RPMI8226 (cell line): ENCODE data around the gene TPP1.

Source experiments
- DNase-seq: peaks from one replicate; pipeline ENCODE4 v3.0.0-alpha.2; 2015

The TPP1 gene

DNA sequence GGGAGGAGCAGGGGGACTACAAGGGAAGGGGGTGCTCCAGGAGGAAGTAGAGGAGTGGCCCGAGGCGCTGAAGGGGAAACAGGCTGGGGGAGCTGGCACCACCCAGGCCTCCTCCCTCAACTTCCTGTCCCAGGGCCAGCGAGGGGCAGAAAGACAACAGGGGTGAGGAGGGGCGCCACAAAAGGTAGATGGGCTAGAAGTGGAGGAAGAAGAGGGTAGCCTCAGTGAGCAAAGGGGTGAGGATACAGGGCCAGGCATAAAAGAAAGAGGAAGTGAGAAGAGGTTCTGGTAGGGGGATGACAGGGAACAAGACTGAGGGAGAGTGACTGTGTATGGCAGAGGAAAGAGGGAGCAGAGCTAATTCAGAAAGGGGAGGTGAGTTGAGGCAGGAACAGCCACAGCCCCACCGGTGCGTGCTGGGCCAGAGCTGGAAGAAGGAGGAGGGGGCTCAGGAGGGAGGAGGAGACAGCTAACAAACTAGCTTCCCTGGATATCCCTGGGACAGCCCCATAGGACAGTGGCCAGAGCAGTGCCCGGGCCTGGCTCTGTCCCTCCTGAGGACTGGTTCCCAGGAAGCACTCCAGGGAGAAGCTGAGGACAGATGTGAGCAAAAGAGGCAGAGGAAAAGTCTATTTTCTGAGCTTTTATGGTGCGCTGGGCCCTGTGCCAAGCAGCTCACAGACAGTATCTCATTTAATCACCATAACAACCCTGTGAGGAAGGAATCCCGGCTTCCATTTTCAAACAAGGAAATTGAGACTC is 27.9 kb upstream of the TPP1 start:
- DNase-seq: peak; percentile 56

DNA sequence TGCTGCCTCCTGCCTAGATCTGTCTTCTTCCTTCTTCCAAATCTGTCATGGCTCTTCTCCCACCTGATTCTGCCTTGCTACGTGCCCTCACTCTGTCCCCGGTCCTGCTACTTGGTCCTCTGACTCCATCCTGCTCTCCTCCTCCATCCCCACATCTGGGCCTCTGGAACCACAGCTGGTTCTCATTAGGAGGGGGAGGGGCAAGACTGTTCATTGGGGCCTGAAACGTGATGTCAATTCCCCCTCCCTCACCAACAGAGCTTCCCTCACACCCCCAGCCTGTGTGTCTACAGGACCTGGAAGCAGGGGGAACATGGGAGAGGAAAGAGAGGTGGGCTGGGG is 27.3 kb upstream of the TPP1 start:
- no peak for DNase-seq

DNA sequence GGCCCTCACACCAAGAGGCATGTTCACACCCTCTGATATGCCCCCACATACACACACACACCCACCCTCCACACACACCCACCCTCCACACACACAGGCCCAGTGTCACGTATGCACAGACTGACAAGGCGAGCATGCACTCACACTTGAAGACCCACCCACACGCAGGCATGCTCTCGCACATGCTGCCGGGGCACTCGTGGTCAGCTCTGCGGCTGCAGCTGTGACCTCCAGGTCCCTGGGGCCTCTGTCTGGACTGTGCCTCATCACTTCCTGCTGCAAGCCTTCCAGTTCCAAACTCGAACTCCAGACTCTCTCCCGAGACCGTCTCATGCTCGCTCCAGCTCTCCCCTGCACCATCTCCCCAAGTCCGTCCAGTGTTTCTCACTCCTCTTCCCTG is 26.8 kb upstream of the TPP1 start:
- DNase-seq: no peak

DNA sequence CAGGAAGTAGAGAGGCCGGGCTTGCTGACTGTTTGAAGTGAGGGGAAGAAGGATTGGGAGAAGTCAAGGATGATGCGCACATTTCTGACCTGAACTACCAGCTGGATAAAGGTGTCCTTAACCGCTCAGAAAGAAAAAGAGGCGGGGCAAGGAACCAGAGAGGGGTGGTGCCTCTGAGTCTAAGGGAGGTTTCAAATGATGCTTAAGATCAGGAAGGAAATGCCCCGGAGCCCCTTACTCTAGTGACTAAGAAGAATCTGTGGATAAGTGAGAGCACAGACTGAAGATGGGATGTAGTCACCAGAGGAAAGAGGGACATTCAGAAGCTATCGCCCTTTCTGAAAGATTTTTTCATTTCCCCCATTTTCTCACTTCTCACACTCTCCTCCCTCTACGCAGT is 23.7 kb upstream of the TPP1 start:
- no peak for DNase-seq

- no peak for DNase-seq
These were observed 21.9 kb upstream of the TPP1 start for GRCh38 chr11:6640985-6641701.

DNA sequence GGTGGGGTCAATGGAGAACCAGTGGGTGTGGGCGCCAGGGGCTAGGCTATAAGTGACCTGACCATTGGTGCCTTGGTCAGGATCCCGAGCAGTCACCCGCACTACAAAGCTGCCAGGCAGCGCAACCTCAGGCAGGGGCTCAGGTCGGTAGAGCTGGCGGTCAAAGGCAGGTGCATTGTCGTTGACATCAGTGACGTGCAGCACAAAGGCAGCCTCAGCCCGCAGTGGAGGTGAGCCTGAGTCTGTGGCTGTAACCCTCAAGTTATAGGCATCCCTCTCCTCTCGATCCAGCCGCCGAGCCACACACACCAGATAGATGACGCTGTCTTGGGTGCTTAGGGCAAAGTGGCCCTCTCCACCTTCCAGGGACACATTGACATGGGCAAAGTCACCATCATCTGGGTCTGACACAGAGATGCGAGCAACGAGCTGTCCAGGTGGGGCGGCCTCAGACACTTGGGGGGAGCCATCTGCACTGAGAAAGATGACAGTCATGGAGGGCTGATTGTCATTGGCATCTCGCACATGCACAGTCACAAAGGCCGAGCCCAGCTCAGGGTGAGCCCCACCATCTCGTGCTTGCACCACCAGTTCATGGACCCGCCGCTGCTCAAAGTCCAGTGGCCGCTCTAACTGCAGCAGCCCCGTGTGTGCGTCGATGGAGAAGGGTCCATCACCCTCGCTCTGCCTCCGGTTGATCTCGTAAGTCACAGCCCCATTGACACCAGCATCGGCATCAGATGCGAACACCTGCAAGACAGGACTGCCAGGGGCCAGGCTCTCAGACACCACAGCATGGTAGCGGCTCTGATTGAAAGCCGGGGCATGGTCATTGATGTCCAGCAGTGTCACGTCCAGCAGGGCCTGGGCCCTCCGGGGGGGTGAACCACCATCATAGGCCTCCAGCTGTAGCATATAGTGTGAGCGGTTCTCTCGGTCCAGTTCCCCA is 21.1 kb upstream of the TPP1 start:
- no peak for DNase-seq

DNA sequence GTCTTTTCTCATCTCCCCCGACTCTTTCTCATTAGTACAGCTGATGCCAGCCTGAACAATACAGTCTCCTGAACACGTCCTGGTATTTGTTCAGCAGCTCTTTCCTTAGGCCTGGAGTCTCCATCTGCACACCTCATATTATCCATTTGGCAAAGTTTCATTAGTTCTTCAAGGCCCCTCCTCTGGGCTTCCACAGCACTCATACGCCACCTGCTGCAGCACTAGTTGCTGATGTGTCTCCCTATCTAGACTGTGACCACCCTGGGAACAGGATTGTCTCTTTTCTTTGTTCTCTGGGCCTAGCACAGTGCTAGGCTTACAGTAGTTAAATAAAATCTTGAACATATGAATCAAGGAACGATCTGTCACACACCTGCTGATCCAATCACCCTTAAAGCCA is 19.2 kb upstream of the TPP1 start:
- DNase-seq: no peak

- DNase-seq: no peak
These were observed 18.6 kb upstream of the TPP1 start for GRCh38 chr11:6637871-6638270.

DNA sequence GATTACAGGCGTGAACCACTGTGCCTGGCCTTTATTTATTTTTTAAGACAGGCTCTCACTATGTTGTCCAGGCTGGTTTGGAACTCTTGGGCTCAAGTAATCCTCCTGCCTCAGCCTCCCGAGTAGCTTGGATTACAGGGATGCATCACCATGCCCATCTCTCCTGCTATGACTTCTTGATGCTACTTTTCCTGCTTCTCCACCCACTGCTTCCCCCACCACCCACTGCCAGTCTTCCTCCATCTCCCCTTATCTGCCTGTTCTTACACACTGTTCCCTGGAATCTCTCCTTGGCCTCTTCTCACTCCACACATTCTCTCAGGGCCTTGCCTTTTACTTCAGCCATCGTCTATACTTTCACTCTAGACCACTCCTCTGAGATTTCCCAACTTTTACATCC is 17.3 kb upstream of the TPP1 start:
- DNase-seq: no peak

- no peak for DNase-seq
These were observed 16.1 kb upstream of the TPP1 start for GRCh38 chr11:6635082-6635932.

DNA sequence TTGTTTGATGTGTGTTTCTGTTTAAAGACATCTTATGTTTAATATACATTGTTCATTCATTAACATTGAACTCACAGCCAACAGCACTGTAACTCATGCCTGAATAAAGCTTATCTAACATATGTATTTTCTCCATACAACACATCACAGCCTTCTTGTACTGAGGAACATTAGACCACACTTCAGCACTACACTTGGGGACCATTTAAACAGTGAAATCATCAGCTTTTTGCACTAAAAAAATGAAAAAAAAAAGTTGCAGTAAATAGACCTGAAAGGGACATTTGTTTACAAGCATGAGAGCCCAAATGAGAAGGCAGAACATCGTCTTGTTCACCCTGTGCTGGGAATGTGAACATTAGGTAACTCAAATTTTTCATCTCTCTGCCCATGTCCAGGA is 15.3 kb upstream of the TPP1 start:
- DNase-seq: no peak

DNA sequence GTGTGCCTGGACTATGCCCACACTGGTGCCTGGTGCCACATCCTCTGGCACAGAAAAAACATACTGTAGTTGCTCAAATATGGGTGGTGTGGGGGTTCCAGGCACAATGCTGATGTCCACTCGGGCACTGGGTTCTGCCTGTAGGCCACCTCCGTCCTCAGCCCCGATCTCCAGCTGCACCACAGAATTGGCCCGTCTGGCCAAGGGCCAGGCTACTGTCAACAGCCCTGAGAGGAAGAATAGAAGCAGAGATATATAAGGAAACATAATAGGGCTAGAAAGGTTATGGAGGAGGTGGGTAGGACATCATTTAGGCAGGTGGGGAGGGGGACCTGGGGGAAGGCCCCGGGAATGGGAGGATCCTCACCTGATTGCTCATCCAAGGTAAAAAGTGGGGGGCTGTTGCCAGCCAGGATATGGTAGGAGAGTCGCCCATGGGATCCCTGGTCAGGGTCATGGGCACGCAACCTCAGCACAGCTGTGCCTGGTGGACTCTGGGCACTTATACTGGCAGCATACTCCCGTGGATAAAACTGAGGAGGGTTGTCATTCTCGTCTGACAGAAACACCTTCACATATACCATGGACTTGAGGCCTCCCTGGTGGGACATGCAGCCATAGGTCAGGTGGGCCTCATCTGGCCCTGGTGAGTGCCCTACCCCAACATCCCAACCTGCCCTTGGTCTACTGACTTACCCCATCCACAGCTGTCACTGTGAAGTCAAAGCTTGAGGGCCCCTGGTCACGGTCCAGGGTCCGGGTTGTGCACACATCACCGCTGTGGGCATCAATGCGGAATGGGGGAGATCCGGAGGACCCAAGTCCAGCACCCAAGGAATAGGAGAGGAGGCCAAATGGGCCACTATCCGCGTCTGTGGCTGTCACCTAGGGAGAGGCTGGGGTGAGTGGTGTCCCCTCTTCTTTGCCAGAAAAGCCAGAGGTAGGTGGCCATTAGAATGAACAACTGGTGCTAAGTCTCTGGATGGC is 14.5 kb upstream of the TPP1 start:
- DNase-seq: no peak

DNA sequence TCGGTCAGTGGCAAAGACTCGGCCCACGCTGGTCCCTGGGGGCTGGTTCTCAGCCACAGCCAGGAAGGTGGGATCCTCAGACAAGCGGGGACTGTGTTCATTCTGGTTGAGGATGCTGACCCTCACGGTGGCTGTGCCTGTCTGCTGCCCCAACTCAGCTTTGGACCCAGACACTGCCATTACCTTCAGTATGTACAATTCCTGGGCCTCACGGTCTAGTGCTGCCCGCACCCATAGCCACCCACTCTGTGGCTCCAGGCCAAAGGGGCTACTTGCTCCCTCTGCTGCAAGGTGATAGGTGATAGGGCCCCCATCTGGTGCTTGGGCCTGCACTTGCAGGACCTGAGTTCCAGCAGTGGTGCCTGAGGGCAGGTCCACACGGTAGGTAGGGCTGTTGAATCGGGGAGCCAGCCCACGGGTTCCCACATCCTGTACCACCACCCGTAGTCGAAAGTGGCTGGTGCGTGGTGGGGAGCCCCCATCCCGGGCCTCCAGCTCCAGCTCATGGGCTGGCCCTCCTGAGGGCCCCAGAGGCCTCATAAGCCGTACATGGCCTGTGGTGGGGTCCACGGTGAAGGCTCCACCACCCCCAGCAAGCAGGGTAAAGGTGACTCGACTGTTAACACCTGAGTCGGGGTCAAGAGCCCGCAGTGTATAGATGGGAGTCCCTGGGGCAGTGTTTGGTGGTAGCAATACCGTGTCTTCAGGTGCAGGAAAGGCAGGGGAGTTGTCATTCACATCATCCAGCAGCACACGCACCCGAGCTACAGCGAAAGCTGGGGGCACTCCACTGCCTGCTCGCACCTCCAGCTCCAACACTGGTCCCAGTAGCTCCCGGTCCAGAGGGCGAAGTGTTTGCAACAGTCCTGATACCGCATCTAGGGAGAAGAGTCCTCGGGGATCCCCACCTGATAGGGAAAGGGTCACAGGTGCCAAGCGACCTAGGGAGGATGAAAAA is 13.2 kb upstream of the TPP1 start:
- DNase-seq: no peak

DNA sequence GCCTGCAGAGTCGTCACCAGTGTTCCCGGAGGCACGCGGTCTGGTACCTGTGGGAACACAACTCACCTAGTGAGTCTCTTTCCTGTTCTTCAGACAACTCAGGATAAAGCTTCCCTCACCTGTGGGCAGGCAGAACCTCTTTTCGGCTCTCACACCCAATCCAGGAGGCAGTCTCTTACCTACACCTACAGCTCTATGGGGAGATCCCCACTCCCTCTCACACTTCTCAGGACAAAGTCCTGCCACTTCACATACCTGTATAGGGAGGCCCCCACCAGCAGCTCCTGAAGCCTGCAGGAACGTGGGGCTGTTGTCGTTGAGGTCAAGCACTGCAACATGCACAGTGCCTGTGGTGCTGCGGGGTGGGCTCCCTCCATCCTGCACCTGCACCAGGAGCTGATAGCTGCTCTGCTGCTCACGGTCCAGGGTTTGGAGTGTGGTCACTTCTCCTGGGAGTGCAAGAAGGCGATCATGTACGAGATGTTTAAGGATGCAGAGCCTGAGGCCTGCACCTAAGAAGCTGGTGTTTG is 12.2 kb upstream of the TPP1 start:
- no peak for DNase-seq

GRCh38 chr11:6630632-6631291 is 11.5 kb upstream of the TPP1 start:
- no peak for DNase-seq

GRCh38 chr11:6629892-6630631 is 10.8 kb upstream of the TPP1 start:
- DNase-seq: no peak

DNA sequence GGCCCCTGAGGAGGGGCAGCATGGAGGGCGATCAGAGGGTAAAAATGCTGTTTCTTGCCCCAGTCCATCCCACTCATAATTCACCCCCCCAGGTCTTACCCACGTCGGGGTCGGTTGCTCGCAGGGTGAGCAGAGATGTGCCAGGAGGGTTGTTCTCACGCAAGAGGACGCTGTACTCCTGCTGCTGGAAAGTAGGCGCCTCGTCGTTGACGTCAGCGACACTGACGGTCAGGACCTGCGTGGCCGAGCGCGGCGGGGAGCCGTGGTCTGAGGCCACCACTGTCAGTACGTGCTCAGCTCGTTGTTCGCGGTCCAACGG is 10.3 kb upstream of the TPP1 start:
- no peak for DNase-seq

DNA sequence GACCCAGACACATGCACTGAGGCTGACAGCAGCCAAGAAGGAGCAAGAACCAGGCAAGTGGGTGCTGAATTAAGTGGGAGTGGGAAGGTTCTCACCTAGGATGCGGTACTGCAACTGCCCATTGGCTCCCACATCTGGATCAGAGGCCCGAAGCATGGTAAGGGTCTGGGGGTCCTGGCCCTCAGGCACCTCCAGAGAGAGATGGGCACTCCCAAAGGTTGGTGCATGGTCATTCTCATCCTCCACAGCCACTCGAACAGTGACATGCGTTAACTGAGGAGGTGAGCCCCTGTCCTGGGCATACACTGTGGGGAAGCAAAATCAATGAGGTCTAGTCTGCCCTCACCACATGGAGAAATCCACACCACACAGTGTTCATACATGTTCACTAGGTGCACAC is 9.3 kb upstream of the TPP1 start:
- DNase-seq: no peak

GRCh38 chr11:6627762-6628241 is 8.6 kb upstream of the TPP1 start:
- DNase-seq: no peak
